Right lung (tissue), 5 donors: Measurements from ENCODE around the gene KAT6B. TPM values are rescaled to one million over a fixed set of nuclear protein-coding genes. Genes with fewer than 3 reads are reported as not detected.
"Not testable (repeated sequence)": the region's sequence is repeated elsewhere in the genome, so short reads cannot be mapped to it uniquely, and the experiment has no call there.

Source experiments
- DNase-seq, 2 donors: peaks; one replicate each; pipeline ENCODE4 v3.0.0-alpha.2; 2013
- polyA plus RNA-seq, 5 donors: library from polyadenylated mRNA; unstranded; fragments of 120-200 nt; gene quantifications; one replicate each; pipeline versions ENCODE4 v1.2.1 to v1.2.3, GENCODE V29; 2013; ENCODE audit warnings: inconsistent platforms in 1 of 5, low replicate concordance in 1 of 5; ENCODE audit not compliant: insufficient read length in 5 of 5, insufficient read depth in 1 of 5

The KAT6B gene
- polyA plus RNA-seq, 5 donors, result 28.1 to 47.5 (median 42.0) TPM

DNA sequence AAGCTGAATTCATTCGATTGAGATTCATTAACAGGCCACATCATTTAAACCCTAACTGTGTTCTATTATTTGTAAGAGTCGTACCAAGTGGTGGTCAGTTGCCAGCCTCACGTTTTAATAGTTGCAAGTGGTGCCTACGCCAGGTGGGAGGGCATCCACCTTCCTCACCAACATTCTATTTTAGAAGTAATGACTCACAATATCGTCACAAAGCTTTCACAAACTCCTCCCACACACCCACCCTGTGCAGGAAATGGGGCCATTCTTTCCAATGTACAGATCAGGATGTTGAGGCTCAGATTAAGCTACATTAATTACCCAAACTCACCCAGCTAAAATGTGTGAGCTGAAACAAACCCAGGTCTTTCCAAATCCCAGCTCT lies 207.7 kb downstream of the KAT6B start:
- no peak for DNase-seq

DNA sequence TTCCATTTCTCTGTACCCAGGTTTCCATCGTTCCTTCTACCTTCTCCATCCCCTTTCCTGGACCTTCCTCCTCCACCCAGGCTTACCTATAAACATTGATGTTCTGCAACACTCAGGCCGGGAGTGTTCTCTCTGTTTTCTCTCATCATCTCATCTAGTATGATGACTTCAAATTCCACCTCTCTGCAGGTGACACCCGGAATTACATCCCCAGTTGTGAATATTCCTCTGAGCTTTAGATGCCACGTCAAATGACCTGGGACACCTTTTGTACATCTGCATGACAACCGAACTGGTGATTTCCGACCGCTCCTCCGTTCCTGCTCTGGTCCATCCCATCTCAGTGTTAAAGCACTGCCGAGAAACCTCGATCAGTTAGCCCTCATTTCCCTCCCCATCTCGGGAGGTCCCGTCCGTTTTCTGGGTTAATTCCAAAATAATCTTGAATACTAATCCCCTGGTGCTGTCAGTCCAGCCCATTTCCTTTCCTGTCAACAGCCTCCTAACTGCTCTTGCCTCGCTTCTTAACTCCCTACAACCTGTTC lies 208.4 kb downstream of the KAT6B start:
- no peak for DNase-seq

DNA sequence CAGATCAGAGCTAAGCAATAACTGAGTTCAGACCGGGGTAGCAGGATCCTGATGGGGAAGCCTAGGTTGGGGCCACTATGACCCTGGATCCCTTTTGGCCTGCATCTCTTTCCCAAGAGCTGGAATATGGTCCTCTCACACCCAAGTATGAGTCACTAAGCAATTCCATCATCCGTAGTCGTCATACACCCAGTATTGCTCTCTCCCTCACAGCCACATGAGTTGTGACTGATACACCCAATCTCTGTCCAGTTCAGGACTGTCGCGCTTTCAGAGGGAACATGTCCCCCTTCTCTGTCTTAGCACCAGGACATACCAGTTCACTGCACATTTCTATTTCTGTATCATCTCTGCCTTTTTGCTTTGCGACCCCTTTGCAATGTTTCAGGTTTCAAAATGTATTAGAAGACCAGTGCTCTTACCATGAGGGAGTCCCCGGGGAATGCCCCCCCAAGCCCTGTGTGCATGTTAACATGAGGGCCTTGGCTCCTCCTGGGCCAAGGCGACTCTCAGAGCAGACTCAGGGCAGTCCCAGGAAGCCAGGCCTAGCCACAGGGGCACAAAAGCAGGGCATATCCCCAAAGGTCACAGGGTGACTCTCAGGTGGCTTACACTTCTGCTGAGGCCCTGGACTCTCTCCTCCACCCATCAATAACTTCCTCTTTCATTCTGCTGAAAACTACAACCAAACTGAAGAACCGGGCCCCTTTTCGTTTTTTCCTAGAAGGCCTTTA lies 209.7 kb downstream of the KAT6B start:
- no peak for DNase-seq

DNA sequence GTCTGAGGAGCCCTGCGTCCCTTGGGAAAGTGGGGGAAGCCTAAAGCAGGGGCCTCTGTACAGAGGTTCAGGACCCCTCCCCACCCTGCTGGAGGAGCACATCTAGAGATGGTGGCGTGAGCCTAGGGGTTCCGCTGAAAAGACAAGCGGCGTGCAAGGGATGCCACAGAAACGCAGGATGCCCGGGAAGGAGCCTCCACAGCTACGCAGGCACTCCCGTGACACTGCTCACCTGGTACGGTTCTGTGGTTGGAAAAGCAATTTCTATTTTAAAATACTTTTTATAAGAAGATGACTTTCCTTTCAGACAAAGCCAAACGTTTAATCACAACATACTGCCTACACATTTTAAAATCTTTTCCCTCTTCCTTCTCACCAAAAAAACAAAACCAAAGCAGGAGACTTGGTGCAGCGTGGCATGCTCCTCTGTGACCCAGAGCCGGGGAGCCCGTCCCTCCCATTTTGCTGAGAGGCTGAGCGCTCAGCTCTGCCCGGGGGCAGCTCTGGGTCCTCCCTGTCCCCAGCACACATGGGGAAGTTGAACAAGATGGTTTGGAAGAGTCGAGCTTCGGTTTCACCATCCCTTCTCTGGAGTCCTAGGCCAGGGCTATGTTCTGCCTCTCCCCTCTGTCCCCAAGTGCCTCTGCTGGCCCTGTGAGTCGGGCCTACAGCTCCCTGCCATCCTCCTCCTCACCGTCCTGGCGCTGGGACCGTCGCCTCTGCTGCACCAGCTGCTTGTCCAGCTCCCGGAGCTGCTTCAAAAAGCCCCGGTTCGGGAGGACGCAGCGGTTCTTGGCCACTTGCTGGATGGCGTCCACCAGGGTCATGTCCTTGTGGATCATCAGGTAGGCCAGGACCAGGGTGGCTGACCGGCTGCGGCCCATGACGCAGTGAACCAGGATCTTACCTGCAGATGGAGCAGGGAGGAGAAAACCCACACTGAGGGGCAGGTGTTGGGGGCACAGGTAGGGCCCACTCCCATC lies 211.1 kb downstream of the KAT6B start:
- no peak for DNase-seq

DNA sequence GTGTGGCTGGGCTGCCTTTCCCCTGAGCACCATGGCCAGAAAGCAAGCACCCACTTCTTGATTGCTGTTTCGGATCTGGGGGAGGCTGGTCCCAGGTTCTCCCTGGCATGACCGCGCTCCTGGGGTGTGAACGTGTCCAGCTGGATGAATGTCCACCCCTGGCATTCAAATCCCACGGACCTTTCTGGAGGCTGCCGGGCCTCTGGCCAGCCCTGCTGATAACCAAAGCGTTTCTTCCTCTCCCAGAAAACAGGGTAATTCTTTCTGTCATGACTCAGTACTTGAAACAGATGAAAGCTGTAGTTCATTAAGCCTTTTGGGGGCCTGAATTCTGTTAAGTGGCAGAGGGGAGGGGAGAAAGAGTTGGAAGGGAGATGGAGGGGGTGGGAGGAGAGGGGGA lies 211.9 kb downstream of the KAT6B start:
- peak in 1 of 2 donors; percentile 42 for DNase-seq

DNA sequence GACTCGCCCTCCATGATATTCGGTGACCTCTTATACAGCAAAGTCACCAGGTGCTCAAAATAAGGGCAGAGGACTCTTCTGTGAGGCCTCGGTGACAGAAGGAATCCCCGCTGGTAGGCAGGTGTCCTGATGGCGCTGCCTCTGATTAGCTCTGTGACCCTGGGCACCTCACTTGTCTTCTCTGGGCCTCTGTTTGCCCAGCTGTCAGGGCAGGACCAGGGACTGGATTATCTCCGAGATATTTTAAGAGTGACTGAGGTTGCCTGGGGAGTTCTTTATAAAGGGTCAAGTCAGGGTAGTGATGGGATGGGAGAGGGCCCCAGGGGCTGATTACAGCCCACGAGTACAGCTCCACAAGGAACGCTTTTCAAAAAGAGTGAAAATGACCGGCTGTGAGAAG lies 214.2 kb downstream of the KAT6B start:
- no peak for DNase-seq

DNA sequence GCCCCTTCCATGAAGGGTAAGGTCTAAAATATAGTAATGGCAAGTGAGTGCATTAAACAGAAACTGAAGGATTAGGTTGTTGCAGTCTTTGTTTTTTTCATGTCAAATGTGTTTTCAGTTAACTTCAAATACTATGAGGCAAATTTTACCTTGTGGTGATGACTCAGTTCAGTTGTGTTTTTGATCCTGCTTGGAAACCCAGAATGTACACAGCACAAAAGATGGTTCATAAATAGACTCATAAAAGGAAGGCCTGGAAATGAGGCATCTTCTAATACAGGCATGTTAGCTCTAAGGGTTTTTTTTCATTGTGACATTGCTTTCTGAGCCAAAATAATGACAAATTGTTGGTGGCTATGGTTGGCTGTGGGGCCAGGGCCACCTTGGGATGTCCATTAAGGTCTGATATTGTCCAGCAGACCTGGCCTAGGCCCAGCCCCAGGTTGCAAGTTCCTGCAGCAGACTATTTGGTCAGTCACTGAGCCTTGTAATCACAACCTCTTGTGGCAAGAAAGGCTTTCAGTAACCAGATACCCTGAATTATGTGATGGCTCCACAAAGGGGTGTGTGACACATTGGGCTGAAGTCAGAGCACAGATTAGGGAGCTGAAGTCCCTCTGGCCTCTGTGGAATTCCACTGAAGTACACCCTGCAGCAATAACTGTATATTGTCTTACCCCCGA lies 216.0 kb downstream of the KAT6B start:
- DNase-seq, result no peak

DNA sequence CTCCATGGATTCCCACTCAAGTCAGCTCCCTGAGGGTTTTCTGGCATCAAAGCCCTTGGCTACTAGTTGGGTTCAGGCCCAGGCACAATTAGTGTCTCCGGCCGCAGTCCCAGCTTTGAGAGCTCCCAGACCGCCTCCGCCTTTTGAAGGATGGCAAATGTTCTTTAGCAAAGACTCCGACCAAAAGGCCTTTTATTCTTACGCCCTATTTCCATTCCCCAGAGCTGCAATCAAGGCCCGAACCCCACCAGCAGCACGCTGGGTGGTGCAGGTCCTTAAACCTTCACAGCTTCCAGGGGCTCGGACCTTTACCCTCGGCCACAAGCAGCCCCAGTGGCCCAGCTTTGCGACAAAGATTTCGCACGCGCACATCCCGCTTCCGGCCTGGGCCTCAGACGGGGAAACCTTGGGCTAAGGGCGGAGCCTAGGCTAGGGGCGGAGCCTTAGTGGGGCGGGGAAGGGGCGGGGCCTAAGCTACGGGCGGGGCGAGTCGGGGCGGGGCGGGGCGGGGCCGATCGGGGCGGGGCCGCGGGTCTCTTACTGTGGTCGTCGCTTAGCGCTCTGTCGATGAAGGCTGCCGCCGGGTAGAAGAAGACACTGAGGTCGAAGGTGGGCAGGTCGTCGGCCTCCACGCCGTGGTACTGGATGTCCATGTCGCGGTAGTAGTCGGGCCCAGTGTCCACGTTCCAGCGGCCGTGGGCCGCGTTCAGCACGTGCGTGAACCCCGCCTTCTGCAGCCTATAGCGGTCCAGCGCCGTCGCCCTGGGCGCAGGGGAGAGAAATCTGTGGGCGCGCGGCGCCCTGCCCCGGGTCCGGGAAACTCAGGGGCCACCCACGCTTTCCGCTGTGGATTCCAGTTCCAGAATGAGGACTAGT lies 217.1 kb downstream of the KAT6B start:
- DNase-seq, result no peak

DNA sequence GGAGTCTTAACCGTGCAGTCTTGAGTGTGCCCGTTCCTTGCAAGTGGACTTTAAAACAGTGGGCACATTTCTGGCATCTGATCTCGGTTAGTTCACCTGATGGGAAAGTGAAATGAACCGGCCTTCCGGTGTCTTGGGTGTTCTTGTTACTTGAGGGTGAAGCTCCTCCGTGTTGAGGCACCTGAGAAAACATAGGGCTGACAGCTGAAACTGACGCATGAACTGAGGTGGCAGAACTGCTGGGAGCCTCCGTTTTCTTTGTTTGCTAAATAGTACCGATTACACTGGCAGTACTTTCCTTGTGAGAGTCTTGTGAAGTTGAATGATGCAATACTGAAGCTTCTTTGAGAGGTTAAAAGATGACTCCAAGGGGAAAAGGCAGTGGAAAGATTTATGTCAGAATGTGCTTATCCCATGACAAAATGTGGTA lies 222.3 kb downstream of the KAT6B start:
- no peak for DNase-seq

DNA sequence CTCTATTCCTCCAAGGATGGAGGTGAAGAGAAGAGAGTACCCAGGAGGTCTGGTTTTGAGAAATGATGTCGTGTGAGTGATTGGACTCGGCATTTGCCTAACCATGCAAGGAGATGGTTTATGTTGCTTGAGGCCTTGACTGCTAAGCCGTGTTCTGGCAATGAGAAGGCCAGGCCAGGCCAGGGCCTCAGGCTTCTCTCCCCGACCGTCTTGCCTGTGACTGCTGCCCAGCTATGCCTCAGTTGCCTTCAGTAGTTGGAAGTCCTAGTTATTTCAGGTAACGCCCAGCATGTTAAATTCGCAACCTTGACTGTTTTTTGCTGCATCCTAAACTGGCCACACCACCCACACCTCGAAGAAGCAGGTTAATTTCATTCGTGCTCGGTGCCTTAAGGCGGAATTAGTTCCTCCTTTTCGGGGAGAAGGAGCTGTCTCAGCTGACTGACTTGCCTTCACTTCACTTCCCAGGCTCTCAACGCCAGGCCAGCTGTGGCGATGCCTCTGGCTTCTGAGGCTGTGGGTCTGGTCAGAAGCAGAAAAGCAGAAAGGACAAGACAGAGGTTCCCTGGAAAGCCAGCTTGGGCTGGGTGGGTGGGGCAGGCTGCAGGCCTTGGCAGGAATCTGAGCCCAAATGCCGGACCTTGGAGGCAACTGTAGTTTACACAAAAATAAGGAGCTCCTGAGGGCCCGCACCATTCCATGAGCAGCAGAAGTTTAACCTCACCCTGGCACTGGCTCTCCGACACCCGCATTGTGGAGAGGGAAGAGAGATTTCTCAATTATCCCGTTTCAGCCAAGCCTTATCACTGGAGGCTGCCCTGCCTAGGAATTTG lies 223.1 kb downstream of the KAT6B start:
- no peak for DNase-seq

DNA sequence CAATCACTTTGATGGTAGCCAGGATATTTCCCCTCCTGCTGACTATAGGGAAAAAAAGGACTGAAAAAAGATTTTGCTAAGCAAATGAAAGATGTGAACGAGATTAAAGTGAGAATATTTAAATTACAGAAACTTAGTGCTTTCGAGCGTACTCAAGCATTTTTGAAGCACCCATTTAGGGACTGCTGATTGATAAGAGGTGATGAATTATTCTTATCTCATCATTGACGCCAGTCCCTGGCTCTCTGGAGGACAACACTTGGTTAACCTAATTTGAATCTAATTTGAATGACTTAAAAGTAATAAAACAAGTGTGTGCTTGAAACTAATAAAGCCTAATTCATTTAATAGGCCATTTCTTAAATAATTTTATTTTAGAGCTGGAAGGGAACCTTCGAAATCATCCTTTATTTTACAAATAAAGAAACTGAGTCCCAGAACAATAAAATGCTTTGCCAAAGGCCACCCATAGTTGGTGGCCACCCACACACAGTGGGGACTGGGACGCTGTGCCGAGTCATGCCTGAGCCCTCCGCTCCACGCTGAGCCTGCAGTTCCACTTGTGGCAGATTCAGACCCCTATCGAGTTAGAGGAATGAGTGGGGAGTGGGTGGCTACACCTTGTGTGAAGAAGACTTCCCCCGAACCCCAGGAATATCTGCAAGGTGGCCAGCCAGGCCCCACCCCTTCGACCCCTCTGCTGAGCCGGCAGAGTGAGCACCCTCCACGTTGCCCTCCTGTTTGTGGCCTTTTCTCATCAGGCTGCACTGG lies 223.9 kb downstream of the KAT6B start:
- no peak for DNase-seq

DNA sequence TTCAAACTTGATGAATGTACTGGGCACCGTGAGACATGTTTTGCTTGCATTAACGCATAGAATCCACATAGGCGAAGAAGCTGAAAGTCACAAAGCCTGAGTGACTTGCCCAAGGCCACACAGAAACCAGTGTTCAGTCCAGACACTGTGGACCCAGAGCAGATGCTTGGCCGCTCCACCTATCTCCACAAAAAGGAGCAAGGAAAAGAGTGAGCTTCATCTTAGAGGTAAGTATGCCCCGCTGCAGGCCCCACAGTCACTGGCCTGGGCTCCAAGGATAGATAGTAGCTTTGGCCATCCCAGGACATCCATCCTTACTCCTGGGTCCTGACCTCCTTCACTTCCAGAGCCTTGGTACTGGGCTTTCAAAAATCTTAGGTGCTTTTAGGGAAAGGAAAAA lies 224.9 kb downstream of the KAT6B start:
- no peak for DNase-seq

DNA sequence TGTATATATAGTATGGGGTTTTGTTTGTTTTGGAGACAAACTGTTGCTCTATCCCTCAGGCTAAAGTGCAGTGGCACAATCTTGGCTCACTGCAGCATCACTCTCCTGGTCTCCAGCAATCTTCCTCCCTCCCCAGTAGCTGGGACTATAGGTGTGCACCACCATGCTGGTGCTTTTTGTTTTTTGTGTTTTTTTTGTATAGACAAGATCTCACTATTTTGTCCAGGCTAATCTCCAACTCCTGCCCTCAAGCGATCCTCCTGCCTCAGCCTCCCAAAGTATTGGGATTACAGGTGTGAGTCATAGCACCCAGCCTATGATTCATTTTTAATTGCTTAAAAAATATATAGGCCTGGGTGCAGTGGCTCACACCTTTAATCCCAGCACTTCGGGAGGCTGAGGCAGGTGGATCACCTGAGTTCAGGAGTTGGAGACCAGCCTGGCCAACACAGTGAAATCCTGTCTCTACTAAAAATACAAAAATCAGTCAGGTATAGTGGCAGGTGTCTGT lies 229.6 kb downstream of the KAT6B start:
- not testable (repeated sequence) for DNase-seq

DNA sequence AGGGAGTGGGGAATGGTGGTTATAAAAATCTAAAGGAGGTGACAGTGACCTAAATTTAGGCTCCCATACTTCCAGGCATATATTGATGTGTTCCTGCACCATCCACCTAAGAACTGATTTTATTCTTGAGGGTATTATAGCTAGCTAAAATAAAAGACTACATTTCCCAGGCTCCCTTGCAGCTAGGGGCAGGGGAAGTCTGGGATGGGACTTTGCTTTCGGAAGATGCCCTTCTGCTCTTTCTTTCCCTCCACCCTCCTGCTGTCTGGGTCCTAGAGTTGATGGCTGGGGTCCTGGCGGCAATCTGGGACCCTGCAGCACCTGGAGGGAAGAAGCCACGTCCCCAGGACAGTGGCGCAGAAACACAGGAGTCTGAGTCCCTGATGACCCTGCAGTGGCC lies 231.3 kb downstream of the KAT6B start:
- DNase-seq, result no peak

DNA sequence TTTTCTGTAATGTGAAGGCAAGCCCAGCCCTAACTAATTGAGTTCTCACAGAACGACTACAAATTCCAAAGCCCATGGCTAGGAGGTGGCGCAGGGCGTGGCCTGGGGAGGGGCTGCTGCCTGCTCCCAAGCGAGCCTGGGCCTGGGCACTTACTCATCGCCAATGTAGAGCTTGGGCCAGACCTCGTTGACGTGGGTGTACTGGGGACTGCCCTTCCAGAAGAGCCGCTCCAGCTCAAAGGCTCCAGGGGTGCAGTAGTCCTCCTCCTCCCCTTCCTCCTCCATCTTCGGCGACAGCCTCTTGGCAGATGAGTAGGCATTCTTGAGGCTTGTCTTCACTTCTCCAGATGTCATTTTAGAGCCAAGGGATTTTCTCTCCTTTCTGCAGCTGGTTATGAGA lies 231.8 kb downstream of the KAT6B start:
- no peak for DNase-seq

DNA sequence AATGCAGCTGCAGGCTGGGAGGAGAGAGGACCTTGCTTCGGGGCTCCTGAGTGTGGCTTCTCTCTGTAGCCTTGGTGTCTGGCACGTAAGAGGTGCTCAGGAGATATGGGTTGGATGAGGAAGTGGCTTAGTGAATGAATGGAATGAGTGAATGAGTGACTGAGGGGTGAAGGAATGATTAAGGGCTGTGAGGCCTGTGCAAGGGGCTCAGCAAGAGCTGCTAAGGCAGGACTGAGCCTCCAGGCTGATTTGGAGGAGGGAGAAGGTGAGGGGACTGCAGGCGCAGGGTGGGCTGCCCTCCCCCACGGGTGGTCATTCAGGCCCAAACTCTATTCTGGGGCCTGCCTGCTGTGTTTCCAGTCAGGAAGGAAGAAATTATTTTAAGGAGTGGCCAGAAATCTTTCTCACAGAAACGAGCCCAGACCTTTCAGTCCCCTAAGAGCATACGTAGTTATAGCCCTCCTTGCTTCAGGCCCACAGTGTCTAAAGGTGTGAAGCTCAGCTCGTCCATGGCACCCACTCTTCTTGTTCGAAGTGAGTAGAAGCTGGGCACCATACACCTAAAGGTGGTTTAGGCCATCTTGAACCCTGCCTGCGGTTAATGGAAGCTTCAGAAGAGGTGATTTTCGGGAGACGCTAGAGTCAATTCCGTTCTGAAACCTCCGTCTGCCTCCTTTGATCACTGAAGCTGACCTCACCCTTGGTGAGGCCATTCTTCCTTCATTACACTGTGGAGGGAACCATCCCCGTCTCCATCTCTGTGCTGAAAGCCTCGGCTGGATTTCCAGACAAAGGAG lies 235.5 kb downstream of the KAT6B start:
- DNase-seq, result no peak

DNA sequence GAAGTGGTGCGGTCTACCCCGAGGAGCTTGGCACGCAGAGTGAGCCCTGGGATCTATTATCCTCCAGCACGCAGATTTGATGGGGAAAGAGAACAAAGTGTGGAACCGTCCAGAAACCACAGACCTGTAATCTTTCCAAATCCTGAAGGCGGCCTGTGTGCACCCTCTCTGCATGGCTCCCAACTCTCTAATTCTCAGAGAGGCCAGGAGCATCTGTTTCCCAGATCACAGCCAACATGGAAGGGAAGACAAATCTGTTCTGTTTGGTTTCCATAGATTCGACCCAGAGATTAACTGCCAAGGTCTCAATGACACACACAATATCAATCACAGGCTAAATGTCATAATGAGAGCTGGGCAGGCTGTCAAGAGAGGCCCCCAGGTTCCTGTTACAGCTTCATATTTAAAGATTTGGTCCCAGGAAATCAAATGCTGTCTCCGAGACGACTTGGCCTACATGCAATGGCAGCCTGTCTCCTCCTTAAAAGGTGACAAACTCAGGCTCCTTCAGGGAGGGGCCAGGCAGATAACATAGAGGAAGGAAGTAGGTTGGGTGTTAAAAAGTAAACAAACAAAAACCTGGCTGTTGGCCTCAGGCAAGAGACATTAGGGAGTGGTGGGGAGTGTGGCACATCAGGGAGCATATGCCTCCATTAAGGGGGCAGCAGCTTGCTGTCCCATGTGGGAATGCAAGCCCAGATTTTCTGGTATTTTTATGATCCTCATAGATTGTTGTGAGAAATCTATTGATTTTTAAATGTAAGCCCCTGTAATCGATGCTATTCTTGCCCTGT lies 236.3 kb downstream of the KAT6B start:
- no peak for DNase-seq
